HG03575 (cell line): Measurements from ENCODE around the gene MRTFB.
"Not testable (repeated sequence)": the region's sequence is repeated elsewhere in the genome, so short reads cannot be mapped to it uniquely, and the experiment has no call there.

Experiments
- ATAC-seq: cut with Tn5 transposase; IDR thresholded peaks from one replicate; pipeline ENCODE4 v1.9.1; 2021; ENCODE audit not compliant: unreplicated experiment, insufficient number of reproducible peaks, low FRiP score; ENCODE audit errors: extremely low read depth

Gene MRTFB

GRCh38 chr16:14172200-14172809 lies 101.2 kb downstream of the MRTFB start:
- no peak for ATAC-seq

- no peak for ATAC-seq
Measured at GRCh38 chr16:14175086-14175485, 104.0 kb downstream of the MRTFB start.

- ATAC-seq = no peak
Measured at GRCh38 chr16:14177704-14178103, 106.6 kb downstream of the MRTFB start.

- ATAC-seq = no peak
Measured at GRCh38 chr16:14179116-14179515, 108.0 kb downstream of the MRTFB start.

GRCh38 chr16:14180481-14180944 lies 109.4 kb downstream of the MRTFB start:
- no peak for ATAC-seq

- ATAC-seq = no peak
Measured at GRCh38 chr16:14181371-14182050, 110.4 kb downstream of the MRTFB start.

GRCh38 chr16:14182999-14183398 lies 111.9 kb downstream of the MRTFB start:
- ATAC-seq = no peak

GRCh38 chr16:14183962-14184361 lies 112.8 kb downstream of the MRTFB start:
- ATAC-seq = not testable (repeated sequence)

GRCh38 chr16:14186007-14186794 lies 115.1 kb downstream of the MRTFB start:
- ATAC-seq = no peak

GRCh38 chr16:14186795-14187221 lies 115.7 kb downstream of the MRTFB start:
- no peak for ATAC-seq

GRCh38 chr16:14187517-14188338 lies 116.6 kb downstream of the MRTFB start:
- no peak for ATAC-seq

GRCh38 chr16:14193316-14193871 lies 122.3 kb downstream of the MRTFB start:
- ATAC-seq = no peak

- no peak for ATAC-seq
Measured at GRCh38 chr16:14194721-14195120, 123.6 kb downstream of the MRTFB start.

- no peak for ATAC-seq
Measured at GRCh38 chr16:14196011-14196410, 124.9 kb downstream of the MRTFB start.

GRCh38 chr16:14196539-14196938 lies 125.4 kb downstream of the MRTFB start:
- no peak for ATAC-seq

- ATAC-seq = no peak
Measured at GRCh38 chr16:14198012-14198411, 126.9 kb downstream of the MRTFB start.

- no peak for ATAC-seq
Measured at GRCh38 chr16:14198572-14198971, 127.5 kb downstream of the MRTFB start.

GRCh38 chr16:14199199-14199598 lies 128.1 kb downstream of the MRTFB start:
- ATAC-seq = no peak

- ATAC-seq = no peak
Measured at GRCh38 chr16:14199624-14200023, 128.5 kb downstream of the MRTFB start.
